ENCODE measurements around the gene PPM1A. TPM values are rescaled to one million over a fixed set of nuclear protein-coding genes. Genes with fewer than 3 reads are reported as not detected.

The PPM1A gene
- total RNA-seq, 1 donor from 2014 or later, result 26.1 TPM

DNA sequence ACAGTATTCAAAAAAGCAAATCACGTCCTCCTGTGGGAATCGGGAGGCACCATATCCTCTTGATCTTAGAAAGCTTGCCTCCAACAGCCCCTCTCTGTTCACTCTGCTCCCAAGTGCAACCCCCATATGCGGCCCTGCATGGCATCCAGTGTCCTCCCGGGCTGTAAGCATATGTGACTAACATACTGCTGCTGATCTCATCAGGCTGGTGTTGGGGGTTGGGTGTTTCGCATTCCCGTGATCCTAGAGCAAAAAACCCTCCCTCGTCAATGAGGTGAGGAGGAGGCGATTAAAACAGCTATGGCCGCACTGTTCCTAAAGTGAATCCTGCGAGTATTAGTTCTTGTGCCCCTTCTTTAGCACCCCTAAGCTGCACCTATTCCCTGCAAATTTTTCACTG lies 28.1 kb upstream of the PPM1A start:
- Histone ChIP-seq H3K4me3 (ENCODE audit: low read depth, low read length) (no peak overlapping the region), H3K27me3 (ENCODE audit: control insufficient read depth, insufficient read depth, low read length) (no peaks in the 10 kb centered on the region), H3K36me3 (ENCODE audit: control insufficient read depth, insufficient read depth, low read length) (no peaks in the 10 kb centered on the region)
- no peak for DNase-seq (ENCODE audit: low read depth)
- TF ChIP-seq, protein P1, sequence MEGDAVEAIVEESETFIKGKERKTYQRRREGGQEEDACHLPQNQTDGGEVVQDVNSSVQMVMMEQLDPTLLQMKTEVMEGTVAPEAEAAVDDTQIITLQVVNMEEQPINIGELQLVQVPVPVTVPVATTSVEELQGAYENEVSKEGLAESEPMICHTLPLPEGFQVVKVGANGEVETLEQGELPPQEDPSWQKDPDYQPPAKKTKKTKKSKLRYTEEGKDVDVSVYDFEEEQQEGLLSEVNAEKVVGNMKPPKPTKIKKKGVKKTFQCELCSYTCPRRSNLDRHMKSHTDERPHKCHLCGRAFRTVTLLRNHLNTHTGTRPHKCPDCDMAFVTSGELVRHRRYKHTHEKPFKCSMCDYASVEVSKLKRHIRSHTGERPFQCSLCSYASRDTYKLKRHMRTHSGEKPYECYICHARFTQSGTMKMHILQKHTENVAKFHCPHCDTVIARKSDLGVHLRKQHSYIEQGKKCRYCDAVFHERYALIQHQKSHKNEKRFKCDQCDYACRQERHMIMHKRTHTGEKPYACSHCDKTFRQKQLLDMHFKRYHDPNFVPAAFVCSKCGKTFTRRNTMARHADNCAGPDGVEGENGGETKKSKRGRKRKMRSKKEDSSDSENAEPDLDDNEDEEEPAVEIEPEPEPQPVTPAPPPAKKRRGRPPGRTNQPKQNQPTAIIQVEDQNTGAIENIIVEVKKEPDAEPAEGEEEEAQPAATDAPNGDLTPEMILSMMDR (IDR thresholded peaks at IDR 0.05; ENCODE audit: insufficient read depth, low read length, poor library complexity, severe bottlenecking), result no peak

DNA sequence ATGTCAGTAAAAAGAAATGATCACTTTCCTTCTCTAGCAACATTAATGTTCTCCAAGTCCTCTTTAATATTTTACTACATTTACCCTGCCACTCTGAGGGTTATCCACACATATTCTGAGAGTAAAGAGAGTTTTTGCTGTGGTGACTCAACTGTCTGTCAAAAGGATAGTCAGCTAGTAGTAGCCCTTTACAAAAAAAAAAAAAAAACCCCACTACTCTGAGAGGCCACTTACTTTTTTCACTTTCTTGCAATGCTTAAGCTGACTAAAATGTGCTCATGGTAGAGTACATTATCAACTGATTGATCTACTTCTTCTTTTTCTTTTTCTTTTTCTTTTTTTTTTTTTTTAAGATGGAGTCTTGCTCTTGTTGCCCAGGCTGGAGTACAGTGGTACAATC lies 27.6 kb upstream of the PPM1A start:
- Histone ChIP-seq H3K27me3 (ENCODE audit: control insufficient read depth, insufficient read depth, low read length) (no peaks in the 10 kb centered on the region), H3K36me3 (ENCODE audit: control insufficient read depth, insufficient read depth, low read length) (no peaks in the 10 kb centered on the region), H3K4me3 (ENCODE audit: low read depth, low read length) (no peak overlapping the region)
- DNase-seq (ENCODE audit: low read depth), result no peak
- TF ChIP-seq, protein P1 (IDR thresholded peaks at IDR 0.05; ENCODE audit: insufficient read depth, low read length, poor library complexity, severe bottlenecking), result no peak

DNA sequence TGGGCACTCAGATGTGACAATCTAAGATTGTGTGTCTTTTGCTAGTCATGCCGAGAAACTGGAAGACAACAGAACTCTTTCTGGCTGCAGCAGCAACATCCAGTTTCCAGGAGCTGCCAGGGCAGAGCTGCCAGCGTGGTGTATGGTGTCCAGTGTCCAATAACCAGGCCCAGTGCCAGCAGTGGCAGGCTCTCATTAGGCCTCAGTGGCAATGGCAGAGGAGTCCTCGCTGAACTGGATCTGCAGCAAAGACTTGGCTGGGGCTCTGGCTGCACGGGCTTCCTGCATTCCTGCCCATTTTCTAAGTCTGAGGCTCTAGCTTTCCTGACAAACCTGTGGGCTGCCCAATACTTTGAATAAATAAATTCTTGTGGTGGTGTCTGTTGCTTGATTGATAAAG lies 26.2 kb upstream of the PPM1A start:
- Histone ChIP-seq H3K36me3 (ENCODE audit: control insufficient read depth, insufficient read depth, low read length) (no peaks in the 10 kb centered on the region), H3K4me3 (ENCODE audit: low read depth, low read length) (no peak overlapping the region), H3K27me3 (ENCODE audit: control insufficient read depth, insufficient read depth, low read length) (no peaks in the 10 kb centered on the region)
- no peak for DNase-seq (ENCODE audit: low read depth)
- TF ChIP-seq, protein P1 (IDR thresholded peaks at IDR 0.05; ENCODE audit: insufficient read depth, low read length, poor library complexity, severe bottlenecking), result no peak

DNA sequence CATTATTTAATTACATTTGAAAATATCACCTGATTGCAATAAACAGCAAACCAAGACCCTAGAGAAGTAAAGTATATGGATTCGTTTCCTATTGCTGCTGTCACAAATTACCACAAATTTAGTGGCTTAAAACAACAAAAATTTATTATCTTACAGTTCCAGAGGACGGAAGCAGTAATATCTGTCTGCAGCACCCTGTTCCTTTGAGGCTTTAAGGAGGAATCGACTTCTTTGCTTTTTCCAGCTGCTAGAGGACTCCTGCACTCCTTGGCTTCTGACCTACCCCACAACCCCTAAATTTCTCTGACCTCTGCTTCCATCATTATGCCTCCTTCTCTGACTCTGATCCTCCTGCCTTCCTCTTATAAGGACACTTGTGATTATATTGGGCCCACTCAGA lies 23.8 kb upstream of the PPM1A start:
- TF ChIP-seq, protein P1 (IDR thresholded peaks at IDR 0.05; ENCODE audit: insufficient read depth, low read length, poor library complexity, severe bottlenecking), result no peak
- H3K27me3 ChIP-seq (ENCODE audit: control insufficient read depth, insufficient read depth, low read length), result no peaks in the 10 kb centered on the region
- H3K4me3 ChIP-seq (ENCODE audit: low read depth, low read length), result no peak overlapping the region
- no peak for DNase-seq (ENCODE audit: low read depth)
- no peaks in the 10 kb centered on the region for H3K36me3 ChIP-seq (ENCODE audit: control insufficient read depth, insufficient read depth, low read length)

DNA sequence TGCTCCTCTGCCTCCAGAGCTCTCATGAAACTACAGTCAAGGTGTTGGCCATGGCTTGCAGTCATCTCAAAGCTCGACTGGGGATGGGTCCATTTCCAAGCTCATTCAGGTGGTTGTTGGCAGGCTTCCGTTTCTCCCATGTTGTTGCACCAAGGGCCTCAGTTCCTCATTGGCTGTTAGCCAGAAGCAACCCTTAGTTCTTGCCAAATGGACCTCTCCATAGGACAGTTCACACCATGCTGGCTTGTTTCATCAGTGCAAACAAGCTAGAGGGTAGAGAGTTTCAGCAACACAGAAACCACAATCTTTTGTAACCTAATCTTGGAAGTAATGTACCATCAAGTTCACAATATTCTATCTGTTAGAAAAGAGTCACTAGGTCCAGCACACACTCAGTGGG lies 22.7 kb upstream of the PPM1A start:
- no peak for DNase-seq (ENCODE audit: low read depth)
- Histone ChIP-seq H3K4me3 (ENCODE audit: low read depth, low read length) (no peak overlapping the region), H3K36me3 (ENCODE audit: control insufficient read depth, insufficient read depth, low read length) (no peaks in the 10 kb centered on the region), H3K27me3 (ENCODE audit: control insufficient read depth, insufficient read depth, low read length) (no peaks in the 10 kb centered on the region)
- TF ChIP-seq, protein P1 (IDR thresholded peaks at IDR 0.05; ENCODE audit: insufficient read depth, low read length, poor library complexity, severe bottlenecking), result no peak

- no peaks in the 10 kb centered on the region for H3K36me3 ChIP-seq (ENCODE audit: control insufficient read depth, insufficient read depth, low read length)
- TF ChIP-seq, protein P1 (IDR thresholded peaks at IDR 0.05; ENCODE audit: insufficient read depth, low read length, poor library complexity, severe bottlenecking), result no peak
- no peaks in the 10 kb centered on the region for H3K27me3 ChIP-seq (ENCODE audit: control insufficient read depth, insufficient read depth, low read length)
- no peak overlapping the region for H3K4me3 ChIP-seq (ENCODE audit: low read depth, low read length)
- DNase-seq (ENCODE audit: low read depth), result no peak
These were observed 21.7 kb upstream of the PPM1A start for GRCh38 chr14:60227291-60227690.
